Ishikawa (cell line): ENCODE results near the gene DPP8.

Source experiments
- FOXM1 ChIP-seq: IDR thresholded peaks from 2 replicates; pipeline ENCODE4 v1.6.1; 2012; ENCODE audit warnings: low read depth, borderline replicate concordance
- NFIC ChIP-seq: IDR thresholded peaks from 2 replicates; pipeline ENCODE4 v1.6.1; 2012
- RAD21 ChIP-seq: IDR thresholded peaks from 2 replicates; pipeline ENCODE4 v1.6.1; 2012; ENCODE audit warnings: low read depth
- TCF12 ChIP-seq: IDR thresholded peaks from 2 replicates; pipeline ENCODE4 v1.6.1; 2012; ENCODE audit warnings: low read depth
- TF ChIP-seq, protein P1 (sequence below): IDR thresholded peaks from 2 replicates; pipeline ENCODE4 v1.6.1; 2012; ENCODE audit warnings: low read depth, mild to moderate bottlenecking

DNA sequence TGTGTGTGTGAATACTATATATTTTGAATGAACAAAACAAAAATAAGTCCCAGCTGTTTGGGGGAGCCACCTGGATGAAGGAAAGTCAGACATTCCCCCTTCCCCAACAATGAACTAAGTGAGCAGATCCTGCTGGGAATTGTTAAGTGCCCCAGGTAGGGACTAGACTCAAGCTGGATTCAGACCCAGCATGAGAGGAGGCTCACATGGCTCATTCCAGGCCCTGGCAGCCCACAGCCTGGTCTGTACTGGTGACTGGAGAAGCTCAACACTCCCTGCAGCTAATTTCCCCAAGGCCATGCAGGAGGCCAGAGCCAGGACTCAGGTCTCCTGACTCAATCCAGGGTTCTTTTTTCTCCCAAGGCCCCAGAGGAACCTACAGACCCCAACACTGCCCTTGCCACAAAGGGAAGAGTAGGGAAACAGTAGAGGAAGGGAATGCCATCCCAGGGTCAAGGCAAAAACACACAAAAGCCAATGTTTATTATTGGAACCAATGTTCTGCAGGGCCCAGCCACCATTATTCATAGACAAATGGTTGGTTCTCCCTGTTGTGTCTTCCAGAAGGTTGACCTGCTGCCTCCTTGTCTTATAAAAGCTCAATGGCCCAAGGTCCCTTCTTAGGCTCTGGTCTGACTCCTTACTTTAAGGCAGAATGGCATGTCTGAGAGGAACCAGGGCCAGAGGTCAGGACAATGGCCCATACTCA, 104.3 kb downstream of the DPP8 start:
- no peak for TF ChIP-seq RAD21
- TF ChIP-seq FOXM1, result no peak
- no peak for TF ChIP-seq TCF12
- no peak for TF ChIP-seq NFIC
- TF ChIP-seq, protein P1, sequence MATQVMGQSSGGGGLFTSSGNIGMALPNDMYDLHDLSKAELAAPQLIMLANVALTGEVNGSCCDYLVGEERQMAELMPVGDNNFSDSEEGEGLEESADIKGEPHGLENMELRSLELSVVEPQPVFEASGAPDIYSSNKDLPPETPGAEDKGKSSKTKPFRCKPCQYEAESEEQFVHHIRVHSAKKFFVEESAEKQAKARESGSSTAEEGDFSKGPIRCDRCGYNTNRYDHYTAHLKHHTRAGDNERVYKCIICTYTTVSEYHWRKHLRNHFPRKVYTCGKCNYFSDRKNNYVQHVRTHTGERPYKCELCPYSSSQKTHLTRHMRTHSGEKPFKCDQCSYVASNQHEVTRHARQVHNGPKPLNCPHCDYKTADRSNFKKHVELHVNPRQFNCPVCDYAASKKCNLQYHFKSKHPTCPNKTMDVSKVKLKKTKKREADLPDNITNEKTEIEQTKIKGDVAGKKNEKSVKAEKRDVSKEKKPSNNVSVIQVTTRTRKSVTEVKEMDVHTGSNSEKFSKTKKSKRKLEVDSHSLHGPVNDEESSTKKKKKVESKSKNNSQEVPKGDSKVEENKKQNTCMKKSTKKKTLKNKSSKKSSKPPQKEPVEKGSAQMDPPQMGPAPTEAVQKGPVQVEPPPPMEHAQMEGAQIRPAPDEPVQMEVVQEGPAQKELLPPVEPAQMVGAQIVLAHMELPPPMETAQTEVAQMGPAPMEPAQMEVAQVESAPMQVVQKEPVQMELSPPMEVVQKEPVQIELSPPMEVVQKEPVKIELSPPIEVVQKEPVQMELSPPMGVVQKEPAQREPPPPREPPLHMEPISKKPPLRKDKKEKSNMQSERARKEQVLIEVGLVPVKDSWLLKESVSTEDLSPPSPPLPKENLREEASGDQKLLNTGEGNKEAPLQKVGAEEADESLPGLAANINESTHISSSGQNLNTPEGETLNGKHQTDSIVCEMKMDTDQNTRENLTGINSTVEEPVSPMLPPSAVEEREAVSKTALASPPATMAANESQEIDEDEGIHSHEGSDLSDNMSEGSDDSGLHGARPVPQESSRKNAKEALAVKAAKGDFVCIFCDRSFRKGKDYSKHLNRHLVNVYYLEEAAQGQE, result no peak
